ENCODE data around the gene RHCG. TPM values are rescaled to one million over a fixed set of nuclear protein-coding genes. Genes with fewer than 3 reads are reported as not detected.

The RHCG gene
- total and polyA plus RNA-seq, 12 donors = 0.33 to 4.1 (median 1.5) TPM; not detected in 2

GRCh38 chr15:89490081-89490813 is 6.1 kb downstream of the RHCG start:
- TF ChIP-seq POLR2A (IDR thresholded peaks at IDR 0.05) = no peak
- no peaks in the 10 kb centered on the region for H3K36me3 ChIP-seq (replicated peaks in 1 of 2)
- H3K27ac ChIP-seq = no peak overlapping the region
- DNase-seq = no peak
- peaks cover 36% of the 10 kb centered on the region for H3K27me3 ChIP-seq
- no peaks in the 10 kb centered on the region for H3K4me1 ChIP-seq (replicated peaks in 1 of 2)
- 60 to 72% (median 69%) methylated on average over 9 to 10 of the region's 10 CpGs for WGBS, 4 donors
- intact Hi-C loops (cut with DNase I) = no loop called here
- H3K4me3 ChIP-seq = no peak overlapping the region
- H3K9me3 ChIP-seq (replicated peaks in 1 of 3) = no peaks in the 10 kb centered on the region

- intact Hi-C loops (cut with DNase I) = no loop called here
- WGBS, 4 donors = 67 to 82% (median 73%) methylated on average over 4 of the region's 4 CpGs
- Histone ChIP-seq H3K27me3 (peaks cover 27% of the 10 kb centered on the region), H3K27ac (no peak overlapping the region), H3K9me3 (replicated peaks in 1 of 3) (no peaks in the 10 kb centered on the region), H3K4me1 (replicated peaks in 1 of 2) (no peaks in the 10 kb centered on the region), H3K36me3 (replicated peaks in 1 of 2) (no peaks in the 10 kb centered on the region), H3K4me3 (no peak overlapping the region)
- TF ChIP-seq CTCF (IDR thresholded peaks at IDR 0.05) = no peak
- no peak for DNase-seq
These were observed 7.0 kb downstream of the RHCG start for GRCh38 chr15:89489376-89489775.

- 67 to 76% (median 73%) methylated on average over 2 of the region's 2 CpGs for WGBS, 4 donors
- Histone ChIP-seq H3K27ac (no peak overlapping the region), H3K4me1 (replicated peaks in 1 of 2) (no peaks in the 10 kb centered on the region), H3K36me3 (replicated peaks in 1 of 2) (no peaks in the 10 kb centered on the region), H3K4me3 (no peak overlapping the region), H3K27me3 (peaks cover 21% of the 10 kb centered on the region), H3K9me3 (replicated peaks in 1 of 3) (no peaks in the 10 kb centered on the region)
- TF ChIP-seq CTCF (IDR thresholded peaks at IDR 0.05) (no peak), POLR2A (IDR thresholded peaks at IDR 0.05) (no peak)
- no peak for DNase-seq
- intact Hi-C loops (cut with DNase I) = no loop called here
These were observed 8.6 kb downstream of the RHCG start for GRCh38 chr15:89487791-89488190.

GRCh38 chr15:89486726-89487050 is 9.7 kb downstream of the RHCG start:
- no peaks in the 10 kb centered on the region for H3K9me3 ChIP-seq (replicated peaks in 1 of 3)
- H3K4me1 ChIP-seq (replicated peaks in 1 of 2) = no peaks in the 10 kb centered on the region
- no peak overlapping the region for H3K4me3 ChIP-seq
- TF ChIP-seq POLR2A (IDR thresholded peaks at IDR 0.05) = no peak
- TF ChIP-seq CTCF (IDR thresholded peaks at IDR 0.05) = no peak
- no peaks in the 10 kb centered on the region for H3K36me3 ChIP-seq (replicated peaks in 1 of 2)
- H3K27me3 ChIP-seq = peaks cover 21% of the 10 kb centered on the region
- intact Hi-C loops (cut with DNase I) = no loop called here
- WGBS, 4 donors = 10 to 25% (median 16%) methylated on average over 9 to 24 of the region's 24 CpGs
- H3K27ac ChIP-seq = no peak overlapping the region
- DNase-seq = no peak

GRCh38 chr15:89483079-89483478 is 13.3 kb downstream of the RHCG start:
- H3K27me3 ChIP-seq = peaks cover 17% of the 10 kb centered on the region
- intact Hi-C loops (cut with DNase I) = no loop called here

More at GRCh38 chr15:89483079-89483478, 13.3 kb downstream of the RHCG start:
- Histone ChIP-seq H3K9me3 (replicated peaks in 1 of 3) (no peaks in the 10 kb centered on the region), H3K27ac (no peak overlapping the region), H3K36me3 (replicated peaks in 1 of 2) (no peaks in the 10 kb centered on the region), H3K4me1 (replicated peaks in 1 of 2) (no peaks in the 10 kb centered on the region), H3K4me3 (no peak overlapping the region)
- DNase-seq = no peak
- TF ChIP-seq CTCF (IDR thresholded peaks at IDR 0.05) (no peak), POLR2A (IDR thresholded peaks at IDR 0.05) (no peak)
- 80 to 87% (median 83%) methylated on average over 6 of the region's 6 CpGs for WGBS, 4 donors

All from adrenal gland (tissue), 12 donors.